KMS-11 (cell line): ENCODE data around the gene EFNA3.

ENCODE experiments used
- H2AFZ ChIP-seq: fragments of 200-600 bp; sonication (generic); 2 replicates; pipeline ENCODE4 v1.6.1; 2016; ENCODE audit warnings: antibody characterized with exemption, mixed run types, low read depth
- H3K27ac ChIP-seq: fragments of 200-600 bp; sonication (generic); 2 replicates; pipeline ENCODE4 v1.6.1; 2016; ENCODE audit warnings: mild to moderate bottlenecking, mixed run types
- H3K27me3 ChIP-seq: fragments of 200-600 bp; sonication (generic); 2 replicates; pipeline ENCODE4 v1.6.1; 2017; ENCODE audit warnings: mild to moderate bottlenecking, low read depth, mixed run types, moderate library complexity; ENCODE audit not compliant: insufficient read depth
- H3K36me3 ChIP-seq: fragments of 200-600 bp; sonication (generic); 2 replicates; pipeline ENCODE4 v1.6.1; 2017; ENCODE audit warnings: mild to moderate bottlenecking, mixed run types; ENCODE audit not compliant: insufficient read depth
- H3K4me1 ChIP-seq: fragments of 200-600 bp; sonication (generic); 2 replicates; pipeline ENCODE4 v1.6.1; 2016; ENCODE audit warnings: mild to moderate bottlenecking, low read depth, mixed run types; ENCODE audit not compliant: poor library complexity, severe bottlenecking
- H3K4me2 ChIP-seq: fragments of 200-600 bp; sonication (generic); 2 replicates; pipeline ENCODE4 v1.7.0; 2016; ENCODE audit warnings: mild to moderate bottlenecking, mixed run types
- H3K4me3 ChIP-seq: fragments of 200-600 bp; sonication (generic); IDR thresholded peaks from 2 replicates; pipeline ENCODE4 v1.6.1; 2017; ENCODE audit warnings: low read depth, low read length, mixed read lengths; ENCODE audit not compliant: insufficient read depth
- H3K79me2 ChIP-seq: fragments of 200-600 bp; sonication (generic); 2 replicates; pipeline ENCODE4 v1.6.1; 2016; ENCODE audit warnings: low read depth, mixed run types; ENCODE audit not compliant: insufficient read depth
- H3K9ac ChIP-seq: fragments of 200-600 bp; sonication (generic); 2 replicates; pipeline ENCODE4 v1.6.1; 2016; ENCODE audit warnings: mild to moderate bottlenecking, mixed run types
- H4K20me1 ChIP-seq: fragments of 200-600 bp; sonication (generic); 2 replicates; pipeline ENCODE4 v1.6.1; 2016; ENCODE audit warnings: mild to moderate bottlenecking, mixed run types; ENCODE audit not compliant: insufficient read depth
- CTCF ChIP-seq: fragments of 200-600 bp; sonication (generic); conservative IDR thresholded peaks from 2 replicates; pipeline ENCODE4 v1.6.1; 2017; ENCODE audit warnings: low read depth, mild to moderate bottlenecking, antibody characterized with exemption, low read length, moderate library complexity, mixed read lengths

Gene EFNA3

DNA sequence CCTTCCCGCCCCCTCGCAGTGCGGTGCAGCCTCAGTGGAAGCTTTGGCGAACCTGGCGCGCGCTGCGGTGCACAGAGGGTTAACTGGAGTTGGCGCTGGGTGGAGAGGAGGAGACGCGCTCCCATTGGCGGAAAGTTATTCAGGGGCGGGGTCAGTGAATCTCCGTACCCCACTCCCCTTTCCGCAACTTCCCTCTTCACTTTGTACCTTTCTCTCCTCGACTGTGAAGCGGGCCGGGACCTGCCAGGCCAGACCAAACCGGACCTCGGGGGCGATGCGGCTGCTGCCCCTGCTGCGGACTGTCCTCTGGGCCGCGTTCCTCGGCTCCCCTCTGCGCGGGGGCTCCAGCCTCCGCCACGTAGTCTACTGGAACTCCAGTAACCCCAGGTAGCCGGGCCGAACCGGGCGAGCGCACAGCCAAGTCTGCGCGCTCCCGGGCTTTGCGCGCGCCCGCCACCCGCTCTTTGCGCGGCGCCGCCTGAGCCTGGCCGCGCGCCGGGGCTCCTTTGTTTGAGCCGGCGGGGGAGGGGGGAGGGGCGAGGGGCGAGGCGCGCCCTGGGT is 15.0 kb upstream of the EFNA3 start, which contains the start of gene EFNA4:
EFNA4 (plus strand) TSS at position 191 of the 561 bp plus-strand sequence; CDS start at position 275, 84 bp downstream.
- no peak for TF ChIP-seq CTCF
- peak within 1 kb of the TSS; percentile 34; the same call in 1 of the 2 replicates for H3K27ac ChIP-seq
- no peaks in the 10 kb centered on the region for H3K27me3 ChIP-seq
- H3K36me3 ChIP-seq, result no peaks in the 10 kb centered on the region
- H3K79me2 ChIP-seq, result no peaks in the 10 kb centered on the region
- H3K4me3 ChIP-seq, result peak within 1 kb of the TSS; percentile 98
- peaks cover 30% of the 10 kb centered on the region for H3K4me1 ChIP-seq
- no peaks in the 10 kb centered on the region for H4K20me1 ChIP-seq
- H3K4me2 ChIP-seq, result peak within 1 kb of the TSS; percentile 99
- H2AFZ ChIP-seq, result peak within 1 kb of the TSS; percentile 84
- H3K9ac ChIP-seq, result peak within 1 kb of the TSS; percentile 33; the same call in 1 of the 2 replicates

GRCh38 chr1:155064111-155064831 is 14.4 kb upstream of the EFNA3 start:
- Histone ChIP-seq H3K27ac (peak overlapping the region; percentile 34; the same call in 1 of the 2 replicates), H2AFZ (peak overlapping the region; percentile 84)

DNA sequence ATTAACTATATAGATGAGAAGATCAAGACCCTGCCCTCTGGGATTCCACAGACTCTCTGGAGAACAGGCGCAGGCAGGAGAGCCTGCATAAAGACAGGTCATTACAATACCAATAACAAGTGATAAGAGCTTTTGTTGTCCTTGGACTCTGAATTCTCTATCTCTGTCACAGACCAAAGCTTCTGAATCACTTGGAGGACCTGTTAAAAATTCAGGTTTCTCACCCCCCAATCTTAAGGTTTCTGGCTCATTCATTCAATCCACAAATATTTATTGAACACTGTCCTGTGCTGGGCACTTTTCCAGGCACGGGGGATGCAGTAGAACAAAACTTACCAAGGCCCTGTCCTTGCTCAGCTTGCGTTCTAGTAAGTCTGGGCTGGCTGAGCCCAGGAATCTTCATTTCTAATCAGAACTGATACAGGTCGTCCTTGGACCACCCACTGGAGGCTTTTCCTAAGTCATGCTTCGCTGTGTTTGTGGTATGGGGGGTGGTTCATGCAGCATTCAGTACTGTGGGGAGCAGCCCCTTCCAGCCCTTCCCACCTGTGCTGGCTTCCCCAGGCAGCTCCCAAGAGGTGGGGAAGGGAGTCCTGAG is 13.7 kb upstream of the EFNA3 start:
- no peak overlapping the region for H3K27ac ChIP-seq
- no peak overlapping the region for H3K4me3 ChIP-seq
- H3K4me1 ChIP-seq, result peaks cover 36% of the 10 kb centered on the region
- H3K9ac ChIP-seq, result no peak overlapping the region
- H3K36me3 ChIP-seq, result no peaks in the 10 kb centered on the region
- H2AFZ ChIP-seq, result no peak overlapping the region
- no peaks in the 10 kb centered on the region for H3K79me2 ChIP-seq
- H3K27me3 ChIP-seq, result no peaks in the 10 kb centered on the region
- H3K4me2 ChIP-seq, result peak overlapping the region; percentile 99
- no peaks in the 10 kb centered on the region for H4K20me1 ChIP-seq
- no peak for TF ChIP-seq CTCF

More at GRCh38 chr1:155064111-155064831, 14.4 kb upstream of the EFNA3 start:
- no peaks in the 10 kb centered on the region for H3K36me3 ChIP-seq
- peaks cover 30% of the 10 kb centered on the region for H3K4me1 ChIP-seq
- TF ChIP-seq CTCF, result no peak
- H3K79me2 ChIP-seq, result no peaks in the 10 kb centered on the region
- peak overlapping the region; percentile 98 for H3K4me3 ChIP-seq
- no peaks in the 10 kb centered on the region for H4K20me1 ChIP-seq
- H3K27me3 ChIP-seq, result no peaks in the 10 kb centered on the region
- peak overlapping the region; percentile 33; the same call in 1 of the 2 replicates for H3K9ac ChIP-seq
- H3K4me2 ChIP-seq, result peak overlapping the region; percentile 99

- Histone ChIP-seq H3K27me3 (no peaks in the 10 kb centered on the region), H3K4me3 (no peak overlapping the region), H4K20me1 (no peaks in the 10 kb centered on the region), H3K27ac (no peak overlapping the region), H3K4me2 (no peak overlapping the region), H3K4me1 (peaks cover 30% of the 10 kb centered on the region), H3K36me3 (no peaks in the 10 kb centered on the region), H3K79me2 (no peaks in the 10 kb centered on the region), H3K9ac (no peak overlapping the region), H2AFZ (no peak overlapping the region)
- 0 out of 2 replicates have a peak, but pooled peaks have one; percentile 16 for TF ChIP-seq CTCF
These were observed 11.9 kb upstream of the EFNA3 start for GRCh38 chr1:155066777-155067176.
